K562 (cell line): ENCODE measurements around the gene ARHGAP22. TPM values are rescaled to one million over a fixed set of nuclear protein-coding genes. Genes with fewer than 3 reads are reported as not detected.

Experiments used
- ATAC-seq: fragments of 200-7000 bp; cut with Tn5 transposase; 3 replicates; pipeline ENCODE4 v1.9.1; 2020; ENCODE audit warnings: moderate library complexity
- BruUV-seq: library from RNA; stranded (reverse); fragments of 400-500 nt; replicated peaks from 2 replicates; lab custom pipeline; 2021; lab: Mats Ljungman, UMichigan
- CTCF ChIA-PET: fragments of 300-600 bp; formaldehyde crosslinking; extraction: SDS; loops from one replicate; lab custom pipeline; 2021; ENCODE audit warnings: low intra/inter-chr PET ratio; lab: Yijun Ruan, JAX
- POLR2A ChIA-PET: fragments of 300-600, 350-650 bp; sonication (Branson Sonifier 250); formaldehyde crosslinking; extraction: SDS; loops from one replicate; lab custom pipeline; 2021; ENCODE audit warnings: antibody characterized with exemption, inconsistent platforms; lab: Yijun Ruan, JAX
- DNase-seq, 4 experiments: peaks; one replicate each; pipeline versions ENCODE4 v3.0.0 to v3.0.0-alpha.2; 2011 to 2018; ENCODE audit warnings: low spot score in 3 of 4, mixed read lengths in 3 of 4; ENCODE audit errors: extremely low read depth in 1 of 4
- FAIRE-seq: peaks from 2 replicates; lab custom pipeline; 2011; peaks lifted over from hg19 to GRCh38; lab: Jason Lieb, UNC
- H2AFZ ChIP-seq: 2 replicates; pipeline ENCODE4 v1.6.0; 2011; ENCODE audit warnings: low read depth, low read length, control low read depth, inconsistent platforms
- H3K27ac ChIP-seq: fragments of 200-600 bp; 3 replicates; pipeline ENCODE4 v1.8.0; 2011; ENCODE audit warnings: low read depth, mild to moderate bottlenecking, control low read depth, inconsistent platforms, low read length, moderate library complexity, mixed read lengths; ENCODE audit errors: extremely low read depth
- H3K27me3 ChIP-seq, 2 experiments: fragments of 300-600 bp in 1 of 2; 2 replicates in 1 of 2; 3 replicates in 1 of 2; pipeline versions ENCODE4 v1.6.0 to v1.8.0; 2011; ENCODE audit warnings: inconsistent platforms in 2 of 2, low read length in 2 of 2, mild to moderate bottlenecking in 1 of 2, mixed read lengths in 1 of 2, moderate library complexity in 1 of 2; ENCODE audit not compliant: control insufficient read depth in 2 of 2, insufficient read depth in 2 of 2
- H3K36me3 ChIP-seq: fragments of 300-600 bp; 3 replicates; pipeline ENCODE4 v1.8.0; 2011; ENCODE audit warnings: mild to moderate bottlenecking, low read length, inconsistent platforms; ENCODE audit not compliant: control insufficient read depth, insufficient read depth
- H3K4me1 ChIP-seq, 2 experiments: fragments of 200-600 bp in 1 of 2; replicated peaks in 1 of 2; 2 replicates in 1 of 2; 3 replicates in 1 of 2; pipeline versions ENCODE4 v1.5.1 to v1.8.0; 2011; ENCODE audit warnings: inconsistent platforms in 2 of 2, low read length in 2 of 2, mild to moderate bottlenecking in 1 of 2, mixed read lengths in 1 of 2, moderate library complexity in 1 of 2; ENCODE audit not compliant: control insufficient read depth in 2 of 2, insufficient read depth in 2 of 2
- H3K4me2 ChIP-seq: 2 replicates; pipeline ENCODE4 v1.6.1; 2011; ENCODE audit warnings: low read length, control low read depth, inconsistent platforms, mixed read lengths; ENCODE audit not compliant: insufficient read depth
- H3K4me3 ChIP-seq: fragments of 200-600 bp; sonication (generic), shearing (Covaris generic); 2 replicates; pipeline ENCODE4 v1.5.1; 2016; ENCODE audit warnings: control low read depth, inconsistent platforms
- H3K79me2 ChIP-seq: fragments of 200-600 bp; 3 replicates; pipeline ENCODE4 v1.8.0; 2011; ENCODE audit warnings: low read length, inconsistent platforms; ENCODE audit not compliant: control insufficient read depth, insufficient read depth
- H3K9ac ChIP-seq, 2 experiments: 2 replicates each; pipeline versions ENCODE4 v1.6.0 to v1.6.1; 2011; ENCODE audit warnings: low read depth in 2 of 2, low read length in 2 of 2, control low read depth in 1 of 2, inconsistent platforms in 1 of 2, mild to moderate bottlenecking in 1 of 2, mixed read lengths in 1 of 2; ENCODE audit not compliant: insufficient read depth in 1 of 2
- H3K9me1 ChIP-seq: one replicate; pipeline ENCODE4 v1.6.0; 2011; ENCODE audit warnings: inconsistent platforms, mild to moderate bottlenecking, low read length, moderate library complexity; ENCODE audit not compliant: control insufficient read depth, insufficient read depth
- H3K9me3 ChIP-seq: replicated peaks from 2 replicates; pipeline ENCODE4 v1.5.1; 2011; ENCODE audit warnings: low read depth, low read length, inconsistent platforms; ENCODE audit not compliant: control insufficient read depth, insufficient read depth
- H4K20me1 ChIP-seq: replicated peaks from 2 replicates; pipeline ENCODE4 v1.6.1; 2011; ENCODE audit warnings: low read length, inconsistent platforms, mixed read lengths; ENCODE audit not compliant: control insufficient read depth, insufficient read depth
- BCOR ChIP-seq: fragments of 450-650 bp; IDR thresholded peaks from 2 replicates; pipeline ENCODE4 v1.6.1; 2016
- BDP1 ChIP-seq: IDR thresholded peaks from 3 replicates; pipeline ENCODE4 v1.6.1; 2011; ENCODE audit not compliant: insufficient read length, insufficient read depth
- CSDE1 ChIP-seq, 2 experiments: fragments of 450-650 bp; IDR thresholded peaks; 2 replicates each; pipeline ENCODE4 v1.6.1; 2016; ENCODE audit warnings: mild to moderate bottlenecking in 1 of 2
- GTF2A2 ChIP-seq: IDR thresholded peaks from 2 replicates; pipeline ENCODE4 v1.6.1; 2016; ENCODE audit warnings: mild to moderate bottlenecking, missing genetic modification characterization, missing compliant biosample characterization
- HDAC2 ChIP-seq: fragments of 450-650 bp; IDR thresholded peaks from 2 replicates; pipeline ENCODE4 v1.6.1; 2016; ENCODE audit warnings: mild to moderate bottlenecking
- MEIS2 ChIP-seq: fragments of 450-650 bp; IDR thresholded peaks from 2 replicates; pipeline ENCODE4 v1.6.1; 2014; ENCODE audit warnings: mild to moderate bottlenecking; ENCODE audit not compliant: partially characterized antibody
- NCOA4 ChIP-seq: fragments of 450-650 bp; IDR thresholded peaks from 2 replicates; pipeline ENCODE4 v1.6.1; 2018; ENCODE audit warnings: mild to moderate bottlenecking; ENCODE audit not compliant: partially characterized antibody
- POLR3G ChIP-seq: IDR thresholded peaks from 2 replicates; pipeline ENCODE4 v1.6.1; 2011; ENCODE audit not compliant: insufficient read length, insufficient replicate concordance; ENCODE audit errors: extremely low read depth
- PTBP1 ChIP-seq: fragments of 200-400 bp; formaldehyde crosslinking; IDR thresholded peaks from 2 replicates; pipeline ENCODE4 v1.6.1; 2017; ENCODE audit warnings: low read depth, low read length
- TCF3 ChIP-seq: sonication (generic); formaldehyde crosslinking; IDR thresholded peaks from 2 replicates; pipeline ENCODE4 v1.4.0; 2020; ENCODE audit warnings: mild to moderate bottlenecking, missing genetic modification reagents
- TCF7 ChIP-seq: sonication (generic); IDR thresholded peaks from 2 replicates; pipeline ENCODE4 v1.6.1; 2016; ENCODE audit warnings: antibody characterized with exemption, borderline replicate concordance
- YY1 ChIP-seq, 3 experiments: IDR thresholded peaks; 2 replicates each; pipeline ENCODE4 v1.6.1; 2011; ENCODE audit warnings: low read length in 2 of 3, mild to moderate bottlenecking in 2 of 3, moderate library complexity in 2 of 3, borderline replicate concordance in 1 of 3, control low read depth in 1 of 3, low read depth in 1 of 3; ENCODE audit not compliant: insufficient read depth in 3 of 3, insufficient replicate concordance in 2 of 3, control insufficient read depth in 1 of 3, insufficient read length in 1 of 3; ENCODE audit errors: extremely low read depth in 1 of 3
- ZBTB5 ChIP-seq: fragments of 450-650 bp; IDR thresholded peaks from 2 replicates; pipeline ENCODE4 v1.6.1; 2017; ENCODE audit warnings: antibody characterized with exemption
- ZNF280A ChIP-seq: fragments of 450-650 bp; IDR thresholded peaks from 2 replicates; pipeline ENCODE4 v1.6.1; 2018; ENCODE audit warnings: mild to moderate bottlenecking, low read depth; ENCODE audit not compliant: partially characterized antibody
- ZNF507 ChIP-seq: conservative IDR thresholded peaks from 2 replicates; pipeline ENCODE4 v1.6.1; 2017; ENCODE audit warnings: missing genetic modification characterization, missing compliant biosample characterization
- ZNF707 ChIP-seq: fragments of 250-450 bp; sonication (Bioruptor Pico); conservative IDR thresholded peaks from 2 replicates; pipeline ENCODE4 v1.8.0; 2022; ENCODE audit warnings: inconsistent platforms, mild to moderate bottlenecking, moderate library complexity
- WGBS: fragments of 100-300 bp; shearing (Covaris generic); methylation state at CpG from one replicate; pipeline ENCODE4 v1.1.6; 2016; ENCODE audit warnings: low coverage, mixed read lengths; ENCODE audit not compliant: insufficient coverage; ENCODE audit errors: missing lambda C conversion rate; 5-methylcytosine and 5-hydroxymethylcytosine counted together
- in situ Hi-C: fragments of 300-500 bp; cut with MboI; formaldehyde crosslinking; loops from 4 replicates; pipeline ENCODE4 v1.15.0; 2018; ENCODE audit warnings: inconsistent platforms, mixed read lengths
- intact Hi-C: fragments of 100-400 bp; cut with micrococcal nuclease; formaldehyde crosslinking; loops from 2 replicates; pipeline ENCODE4 v1.14.2; 2022
- polyA plus RNA-seq, 8 experiments: library from polyadenylated mRNA; depleted of rRNA in 4 of 8; stranded (reverse) in 5 of 8; unstranded in 3 of 8; fragments of >200 nt; fragmentation: Nextera tagmentation in 2 of 8; fragmentation: Illumina TruSeq in 1 of 8; extraction: Ambion mirVana in 2 of 8; extraction: Trizol in 1 of 8; gene quantifications; 2 replicates each; pipeline versions ENCODE4 v1.2.1 to v1.2.3, GENCODE V29; 2011 to 2014; ENCODE audit warnings: inconsistent platforms in 1 of 8, missing spikeins in 1 of 8
- total RNA-seq, 7 experiments: library from RNA; depleted of rRNA in 6 of 7; stranded (reverse); fragments of >200 nt in 6 of 7; fragmentation: Illumina TruSeq in 2 of 7; extraction: Trizol in 2 of 7; gene quantifications; 2 replicates each; pipeline versions ENCODE4 v1.2.1 to v1.2.3, GENCODE V29; 2011 to 2021; ENCODE audit warnings: low replicate concordance in 1 of 7
- TF ChIP-seq, protein P1 (sequence below): fragments of 250-450 bp; sonication (Bioruptor Pico); IDR thresholded peaks from 2 replicates; pipeline ENCODE4 v1.5.0; 2022; ENCODE audit warnings: mild to moderate bottlenecking

Gene ARHGAP22
- total and polyA plus RNA-seq, 9 of the 15 experiments (the other 6 are each of a cell fraction or from before 2014, with no cell fraction given), result 1.3 to 28.1 (median 12.7) TPM

- TF ChIP-seq, protein P1, sequence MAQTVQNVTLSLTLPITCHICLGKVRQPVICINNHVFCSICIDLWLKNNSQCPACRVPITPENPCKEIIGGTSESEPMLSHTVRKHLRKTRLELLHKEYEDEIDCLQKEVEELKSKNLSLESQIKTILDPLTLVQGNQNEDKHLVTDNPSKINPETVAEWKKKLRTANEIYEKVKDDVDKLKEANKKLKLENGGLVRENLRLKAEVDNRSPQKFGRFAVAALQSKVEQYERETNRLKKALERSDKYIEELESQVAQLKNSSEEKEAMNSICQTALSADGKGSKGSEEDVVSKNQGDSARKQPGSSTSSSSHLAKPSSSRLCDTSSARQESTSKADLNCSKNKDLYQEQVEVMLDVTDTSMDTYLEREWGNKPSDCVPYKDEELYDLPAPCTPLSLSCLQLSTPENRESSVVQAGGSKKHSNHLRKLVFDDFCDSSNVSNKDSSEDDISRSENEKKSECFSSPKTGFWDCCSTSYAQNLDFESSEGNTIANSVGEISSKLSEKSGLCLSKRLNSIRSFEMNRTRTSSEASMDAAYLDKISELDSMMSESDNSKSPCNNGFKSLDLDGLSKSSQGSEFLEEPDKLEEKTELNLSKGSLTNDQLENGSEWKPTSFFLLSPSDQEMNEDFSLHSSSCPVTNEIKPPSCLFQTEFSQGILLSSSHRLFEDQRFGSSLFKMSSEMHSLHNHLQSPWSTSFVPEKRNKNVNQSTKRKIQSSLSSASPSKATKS (CRISPR knock-in tag), result no peak
- TF ChIP-seq GTF2A2 (no peak), NCOA4 (no peak), HDAC2 (no peak), ZNF280A (no peak), PTBP1 (no peak), BDP1 (no peak)
- TF ChIP-seq, all 486 proteins: peak for 0
Observed at GRCh38 chr10:48574322-48574796, 30.5 kb downstream of the ARHGAP22 start (continued).

DNA sequence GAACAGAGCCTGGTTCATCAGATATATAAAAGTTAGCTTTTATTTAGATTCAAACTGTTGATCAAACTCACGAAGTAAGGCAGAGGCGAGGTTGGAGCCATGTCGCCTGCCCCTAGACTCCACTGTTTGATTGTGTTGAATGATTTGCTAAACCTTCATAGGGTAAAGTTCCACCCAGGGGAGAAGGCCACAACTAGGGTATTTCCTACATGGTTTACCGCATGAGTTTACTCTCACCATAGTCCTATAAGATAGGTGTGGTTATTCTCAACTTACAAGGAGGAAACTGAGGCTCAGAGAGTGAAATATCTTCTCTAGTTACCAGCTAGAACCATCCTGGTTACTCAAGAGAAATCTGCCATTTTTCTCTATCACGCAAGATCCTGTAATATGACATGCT lies 31.8 kb downstream of the ARHGAP22 start:
- no peak for DNase-seq
- no peak overlapping the region for H3K4me2 ChIP-seq
- no peaks in the 10 kb centered on the region for H3K36me3 ChIP-seq
- ChIA-PET POLR2A (interaction anchor here (1.4 kb wide), 1 partner anchor 22 kb away, joined by 6 read pairs; no protein-coding TSS in a partner anchor), CTCF (no interaction called here)
- in situ Hi-C loops, result no loop called here
- no peak overlapping the region for H3K27ac ChIP-seq
- no TSS peak for BruUV-seq
- 0% methylated on average over 5 of the region's 5 CpGs for WGBS
- no peak overlapping the region for H3K4me3 ChIP-seq
- intact Hi-C loops, result no loop called here
- no peaks in the 10 kb centered on the region for H4K20me1 ChIP-seq
- FAIRE-seq, result no peak
- H3K79me2 ChIP-seq, result no peaks in the 10 kb centered on the region
- no peak overlapping the region for H2AFZ ChIP-seq
- H3K9ac ChIP-seq, result no peak overlapping the region
- no peaks in the 10 kb centered on the region for H3K9me1 ChIP-seq
- no peak for ATAC-seq
- H3K9me3 ChIP-seq, result no peaks in the 10 kb centered on the region
- no peaks in the 10 kb centered on the region for H3K4me1 ChIP-seq
- peaks cover 10 to 30% of the 10 kb centered on the region in 2 experiments; a peak in 4 of 5 replicates for H3K27me3 ChIP-seq
- TF ChIP-seq TCF3 (CRISPR knock-in tag), result no peak
- no peak for TF ChIP-seq ZNF707 (CRISPR knock-in tag)
- no peak for TF ChIP-seq BCOR
- no peak for TF ChIP-seq CSDE1 (IDR thresholded peaks at IDR 0.05)
- no peak for TF ChIP-seq ZBTB5
- TF ChIP-seq TCF7, result no peak
- no peak for TF ChIP-seq POLR3G
- no peak for TF ChIP-seq MEIS2
- no peak for TF ChIP-seq ZNF507 (tag)
- TF ChIP-seq YY1 (IDR thresholded peaks at IDR 0.05; ENCODE audit: borderline replicate concordance in 1 of 3, control insufficient read depth in 1 of 3, extremely low read depth in 1 of 3, insufficient read depth in 3 of 3, insufficient read length in 1 of 3, insufficient replicate concordance in 2 of 3, low read depth in 1 of 3, low read length in 2 of 3), result no peak
